HepG2 (cell line): Measurements from ENCODE around the gene TTC39C. TPM values are rescaled to one million over a fixed set of nuclear protein-coding genes. Genes with fewer than 3 reads are reported as not detected.
A peak's percentile ranks its signal among the peaks of the same experiment; 100 is the strongest.

Experiments used
- ATAC-seq: fragments of 200-7000 bp; cut with Tn5 transposase; 3 replicates; pipeline ENCODE4 v1.9.1; 2020; ENCODE audit warnings: mild to moderate bottlenecking, moderate library complexity
- BruUV-seq: library from RNA; stranded (reverse); fragments of 400-500 nt; replicated peaks from 2 replicates; lab custom pipeline; 2021; lab: Mats Ljungman, UMichigan
- CTCF ChIA-PET: fragments of 300-600 bp; formaldehyde crosslinking; extraction: SDS; loops from one replicate; lab custom pipeline; 2021; ENCODE audit warnings: low total read pairs, inconsistent platforms, low intra/inter-chr PET ratio; lab: Yijun Ruan, JAX
- POLR2A ChIA-PET: fragments of 350-600 bp; sonication (Branson Sonifier 250); formaldehyde crosslinking; loops from one replicate; lab custom pipeline; 2020; ENCODE audit warnings: antibody characterized with exemption, inconsistent platforms; lab: Yijun Ruan, JAX
- DNase-seq: peaks from one replicate; pipeline ENCODE4 v3.0.0-alpha.2; 2015; ENCODE audit warnings: low spot score
- FAIRE-seq: peaks from 3 replicates; lab custom pipeline; 2011; peaks lifted over from hg19 to GRCh38; lab: Jason Lieb, UNC
- H2AFZ ChIP-seq: one replicate; pipeline ENCODE4 v1.6.1; 2011; ENCODE audit warnings: low read length, inconsistent platforms
- H3K27ac ChIP-seq: fragments of 300-600 bp; 3 replicates; pipeline ENCODE4 v1.8.0; 2011; ENCODE audit warnings: mixed run types, mild to moderate bottlenecking, mixed read lengths, low read length, inconsistent platforms; ENCODE audit not compliant: insufficient read depth; ENCODE audit errors: extremely low read length
- H3K27me3 ChIP-seq, 2 experiments: fragments of 200-600 bp in 1 of 2; 2 replicates in 1 of 2; 3 replicates in 1 of 2; pipeline versions ENCODE4 v1.6.0 to v1.8.0; 2011; ENCODE audit warnings: low read length in 2 of 2, mild to moderate bottlenecking in 2 of 2, moderate library complexity in 2 of 2, inconsistent platforms in 1 of 2; ENCODE audit not compliant: insufficient read depth in 2 of 2, control insufficient read depth in 1 of 2
- H3K36me3 ChIP-seq, 2 experiments: fragments of 200-600 bp in 1 of 2; replicated peaks in 1 of 2; 2 replicates in 1 of 2; 3 replicates in 1 of 2; pipeline versions ENCODE4 v1.5.1 to v1.8.0; 2011; ENCODE audit warnings: low read length in 2 of 2, inconsistent platforms in 1 of 2; ENCODE audit not compliant: insufficient read depth in 2 of 2, control insufficient read depth in 1 of 2
- H3K4me1 ChIP-seq: 2 replicates; pipeline ENCODE4 v1.5.1; 2012; ENCODE audit warnings: low read length, inconsistent platforms; ENCODE audit not compliant: insufficient read depth
- H3K4me2 ChIP-seq: 2 replicates; pipeline ENCODE4 v1.6.0; 2011; ENCODE audit warnings: low read depth, low read length, inconsistent platforms
- H3K4me3 ChIP-seq, 3 experiments: fragments of 200-600 bp in 1 of 3; sonication (generic), shearing (Covaris generic) in 1 of 3; replicated peaks in 1 of 3; 2 replicates each; pipeline ENCODE4 v1.5.1; 2011 to 2016; ENCODE audit warnings: low read length in 3 of 3, inconsistent platforms in 2 of 3, low read depth in 2 of 3, mild to moderate bottlenecking in 2 of 3, control low read depth in 1 of 3, mixed read lengths in 1 of 3; ENCODE audit not compliant: insufficient read depth in 1 of 3
- H3K79me2 ChIP-seq: one replicate; pipeline ENCODE4 v1.6.1; 2011; ENCODE audit warnings: low read length, inconsistent platforms; ENCODE audit not compliant: insufficient read depth
- H3K9ac ChIP-seq: 2 replicates; pipeline ENCODE4 v1.6.0; 2011; ENCODE audit warnings: mild to moderate bottlenecking, low read depth, low read length, inconsistent platforms; ENCODE audit not compliant: insufficient read depth
- H3K9me3 ChIP-seq: 2 replicates; pipeline ENCODE4 v1.5.1; 2012; ENCODE audit warnings: mild to moderate bottlenecking, low read length
- H4K20me1 ChIP-seq: 2 replicates; pipeline ENCODE4 v1.6.0; 2011; ENCODE audit warnings: inconsistent platforms, mild to moderate bottlenecking, low read length, moderate library complexity; ENCODE audit not compliant: insufficient read depth
- CEBPB ChIP-seq: IDR thresholded peaks from 2 replicates; pipeline ENCODE4 v1.6.1; 2011; ENCODE audit warnings: low read depth, low read length, improper control_type of control experiment, borderline replicate concordance
- CHCHD3 ChIP-seq: sonication (generic); formaldehyde crosslinking; IDR thresholded peaks from 2 replicates; pipeline ENCODE4 v1.8.0; 2022; ENCODE audit warnings: mild to moderate bottlenecking, missing genetic modification reagents, moderate library complexity
- FOSL2 ChIP-seq: sonication (generic); formaldehyde crosslinking; IDR thresholded peaks from 2 replicates; pipeline ENCODE4 v1.4.0; 2020; ENCODE audit warnings: missing genetic modification reagents
- MED1 ChIP-seq: sonication (generic); formaldehyde crosslinking; IDR thresholded peaks from 2 replicates; pipeline ENCODE4 v1.4.0; 2020; ENCODE audit warnings: missing genetic modification reagents
- PITX1 ChIP-seq: sonication (generic); formaldehyde crosslinking; IDR thresholded peaks from 2 replicates; pipeline ENCODE4 v1.5.1; 2020; ENCODE audit warnings: mild to moderate bottlenecking, missing genetic modification reagents
- SAP130 ChIP-seq: IDR thresholded peaks from 2 replicates; pipeline ENCODE4 v1.6.1; 2016; ENCODE audit warnings: low read depth
- SOX13 ChIP-seq, 3 experiments: fragments of 450-650 bp in 1 of 3; sonication (generic) in 1 of 3; formaldehyde crosslinking in 1 of 3; IDR thresholded peaks in 2 of 3; conservative IDR thresholded peaks in 1 of 3; 2 replicates each; pipeline versions ENCODE4 v1.5.0 to v1.6.1; 2016 to 2020; ENCODE audit warnings: antibody characterized with exemption in 1 of 3, mild to moderate bottlenecking in 1 of 3, missing compliant biosample characterization in 1 of 3, missing genetic modification reagents in 1 of 3, moderate library complexity in 1 of 3
- SOX5 ChIP-seq: IDR thresholded peaks from 2 replicates; pipeline ENCODE4 v1.6.1; 2016; ENCODE audit warnings: borderline replicate concordance
- SRF ChIP-seq: IDR thresholded peaks from 2 replicates; pipeline ENCODE4 v1.6.1; 2011; ENCODE audit warnings: mild to moderate bottlenecking, low read depth, low read length, moderate library complexity
- ZKSCAN5 ChIP-seq: sonication (generic); formaldehyde crosslinking; IDR thresholded peaks from 2 replicates; pipeline ENCODE4 v1.5.1; 2020; ENCODE audit warnings: mild to moderate bottlenecking, missing genetic modification reagents
- ZMYM4 ChIP-seq: sonication (generic); formaldehyde crosslinking; IDR thresholded peaks from 2 replicates; pipeline ENCODE4 v1.8.1; 2023; ENCODE audit warnings: mild to moderate bottlenecking, missing genetic modification reagents
- ZNF329 ChIP-seq: sonication (generic); formaldehyde crosslinking; IDR thresholded peaks from 2 replicates; pipeline ENCODE4 v1.9.0; 2021; ENCODE audit warnings: low read depth, mild to moderate bottlenecking, missing genetic modification reagents
- ZNF790 ChIP-seq: sonication (generic); formaldehyde crosslinking; IDR thresholded peaks from 2 replicates; pipeline ENCODE4 v1.8.0; 2022; ENCODE audit warnings: missing genetic modification reagents, mild to moderate bottlenecking, borderline replicate concordance
- ZSCAN31 ChIP-seq: sonication (generic); formaldehyde crosslinking; IDR thresholded peaks from 2 replicates; pipeline ENCODE4 v1.5.0; 2020; ENCODE audit warnings: low read depth, mild to moderate bottlenecking, missing genetic modification reagents
- WGBS: methylation state at CpG from one replicate; pipeline ENCODE4 v1.1.6; 2017; ENCODE audit warnings: low lambda C conversion rate; 5-methylcytosine and 5-hydroxymethylcytosine counted together
- in situ Hi-C: cut with HindIII; loops from 2 replicates; pipeline ENCODE4 v1.10.0; 2017; ENCODE audit warnings: low pct_unique_long_range_greater_than_20kb; ENCODE audit not compliant: extremely low pct_ligation_motif_present
- intact Hi-C: fragments of 100-400 bp; cut with micrococcal nuclease; formaldehyde crosslinking; loops from one replicate; pipeline ENCODE4 v1.10.0; 2022; ENCODE audit not compliant: unreplicated experiment
- polyA plus RNA-seq, 8 experiments: library from polyadenylated mRNA; depleted of rRNA in 3 of 8; stranded (reverse) in 7 of 8; unstranded in 1 of 8; fragments of >200 nt; fragmentation: Illumina TruSeq in 4 of 8; extraction: Trizol in 4 of 8; gene quantifications; 2 replicates each; pipeline versions ENCODE4 v1.2.1 to v1.2.3, GENCODE V29; 2011 to 2016; ENCODE audit warnings: low read depth in 4 of 8, missing spikeins in 1 of 8, mixed read lengths in 1 of 8; ENCODE audit not compliant: insufficient read depth in 1 of 8
- total RNA-seq, 5 experiments: library from RNA; depleted of rRNA; stranded (reverse); fragments of >200 nt; fragmentation: Illumina TruSeq; extraction: Trizol; gene quantifications; 2 replicates each; pipeline ENCODE4 v1.2.3, GENCODE V29; 2016; ENCODE audit warnings: low read depth in 1 of 5
- TF ChIP-seq, protein P1 (sequence below): sonication (generic); formaldehyde crosslinking; IDR thresholded peaks from 2 replicates; pipeline ENCODE4 v1.4.0; 2020; ENCODE audit warnings: missing genetic modification reagents
- TF ChIP-seq, protein P2 (sequence below): sonication (generic); IDR thresholded peaks from 2 replicates; pipeline ENCODE4 v1.6.1; 2016; ENCODE audit warnings: low read depth, borderline replicate concordance
- TF ChIP-seq, protein P3 (sequence below): sonication (generic); formaldehyde crosslinking; IDR thresholded peaks from 2 replicates; pipeline ENCODE4 v1.4.0; 2020; ENCODE audit warnings: missing genetic modification reagents, borderline replicate concordance

Gene TTC39C
- total and polyA plus RNA-seq, 2 of the 13 experiments (the other 11 are each of a cell fraction or from before 2014, with no cell fraction given): 19.1 to 25.9 TPM

DNA sequence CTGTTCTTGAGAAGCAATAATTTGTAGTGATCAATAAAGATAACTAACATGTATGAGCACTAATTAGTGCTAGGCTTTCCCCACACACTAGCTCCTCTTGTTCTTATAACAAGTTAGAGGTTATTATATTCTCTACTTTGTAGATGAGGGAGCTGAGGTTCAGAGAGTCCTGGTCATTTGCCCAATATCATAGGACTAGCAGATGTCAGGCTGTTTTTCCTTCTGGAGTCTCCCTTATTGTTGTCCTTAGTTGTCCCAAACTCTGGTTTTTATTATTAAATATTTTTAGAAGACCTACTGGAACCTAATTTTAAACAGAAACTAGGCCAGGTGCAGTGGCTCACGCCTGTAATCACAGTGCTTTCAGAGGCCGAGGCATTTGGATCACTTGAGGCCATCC is 16.5 kb upstream of the TTC39C start (continued):
- TF ChIP-seq CHCHD3 (CRISPR knock-in tag) (no peak), PITX1 (no peak), ZNF329 (CRISPR knock-in tag) (no peak), CEBPB (no peak)
- TF ChIP-seq, protein P1, sequence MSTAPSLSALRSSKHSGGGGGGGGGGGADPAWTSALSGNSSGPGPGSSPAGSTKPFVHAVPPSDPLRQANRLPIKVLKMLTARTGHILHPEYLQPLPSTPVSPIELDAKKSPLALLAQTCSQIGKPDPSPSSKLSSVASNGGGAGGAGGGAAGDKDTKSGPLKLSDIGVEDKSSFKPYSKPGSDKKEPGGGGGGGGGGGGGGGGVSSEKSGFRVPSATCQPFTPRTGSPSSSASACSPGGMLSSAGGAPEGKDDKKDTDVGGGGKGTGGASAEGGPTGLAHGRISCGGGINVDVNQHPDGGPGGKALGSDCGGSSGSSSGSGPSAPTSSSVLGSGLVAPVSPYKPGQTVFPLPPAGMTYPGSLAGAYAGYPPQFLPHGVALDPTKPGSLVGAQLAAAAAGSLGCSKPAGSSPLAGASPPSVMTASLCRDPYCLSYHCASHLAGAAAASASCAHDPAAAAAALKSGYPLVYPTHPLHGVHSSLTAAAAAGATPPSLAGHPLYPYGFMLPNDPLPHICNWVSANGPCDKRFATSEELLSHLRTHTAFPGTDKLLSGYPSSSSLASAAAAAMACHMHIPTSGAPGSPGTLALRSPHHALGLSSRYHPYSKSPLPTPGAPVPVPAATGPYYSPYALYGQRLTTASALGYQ (CRISPR knock-in tag): no peak
- TF ChIP-seq, all 625 proteins: peak for 0

DNA sequence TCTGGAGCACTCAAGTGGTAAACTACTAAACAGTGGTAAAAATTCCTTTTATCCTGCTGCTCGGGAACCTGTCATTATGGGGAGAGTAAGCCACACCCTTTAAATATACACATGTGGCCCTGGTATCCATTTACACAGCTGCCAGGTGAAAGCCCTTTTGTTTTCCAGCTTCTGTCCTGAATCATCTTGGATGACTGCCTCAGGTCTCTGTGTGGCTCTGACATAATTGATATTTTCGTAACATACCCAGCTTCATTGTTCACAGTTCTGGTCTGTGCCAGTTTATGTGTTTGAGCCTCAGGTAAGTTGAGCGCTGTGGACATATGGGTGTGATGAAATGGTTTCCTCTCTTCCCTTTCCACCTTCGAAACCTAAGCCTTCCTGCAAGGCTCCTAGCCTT is 15.7 kb upstream of the TTC39C start:
- H2AFZ ChIP-seq: no peak overlapping the region
- no peaks in the 10 kb centered on the region for H3K9me3 ChIP-seq
- peak overlapping the region; percentile 26; the same call in 1 of the 2 replicates for H3K4me2 ChIP-seq
- WGBS: 17% methylated on average over 3 of the region's 4 CpGs
- no peak overlapping the region for H3K27ac ChIP-seq
- no peaks in the 10 kb centered on the region for H3K36me3 ChIP-seq
- H4K20me1 ChIP-seq: no peaks in the 10 kb centered on the region
- in situ Hi-C loops: no loop called here
- intact Hi-C loops: loop anchor here (2.0 kb wide), 1 partner anchor 16 kb away; no protein-coding TSS in a partner anchor
- no peak for FAIRE-seq
- BruUV-seq: no TSS peak
- no peak overlapping the region for H3K9ac ChIP-seq
- peak; percentile 55; the same call in 2 of the 3 replicates for ATAC-seq
- no peaks in the 10 kb centered on the region for H3K79me2 ChIP-seq
- ChIA-PET CTCF (no interaction called here), POLR2A (no interaction called here)
- peak; percentile 68 for DNase-seq
- H3K4me1 ChIP-seq: peaks cover 26% of the 10 kb centered on the region
- no peaks in the 10 kb centered on the region; a peak in 1 of 5 replicates for H3K27me3 ChIP-seq
- H3K4me3 ChIP-seq: no peak overlapping the region
- TF ChIP-seq SOX13 (IDR thresholded peaks at IDR 0.05) (no peak), SOX13 (CRISPR knock-in tag; conservative IDR thresholded peaks at IDR 0.05 in 1 of 2, IDR thresholded peaks at IDR 0.05 in 1 of 2) (peak in 1 of 2 experiments; percentile 67; a peak in 1 of 4 replicates), ZNF790 (no peak), FOSL2 (CRISPR knock-in tag) (peak; percentile 28; the same call in 1 of the 2 replicates), SAP130 (CRISPR knock-in tag) (0 out of 2 replicates have a peak, but pooled peaks have one; percentile 23), MED1 (CRISPR knock-in tag) (no peak), ZSCAN31 (CRISPR knock-in tag) (no peak), ZKSCAN5 (no peak), SRF (no peak), ZMYM4 (no peak), SOX5 (CRISPR knock-in tag) (peak; percentile 54; the same call in 1 of the 2 replicates)
- TF ChIP-seq, protein P2, sequence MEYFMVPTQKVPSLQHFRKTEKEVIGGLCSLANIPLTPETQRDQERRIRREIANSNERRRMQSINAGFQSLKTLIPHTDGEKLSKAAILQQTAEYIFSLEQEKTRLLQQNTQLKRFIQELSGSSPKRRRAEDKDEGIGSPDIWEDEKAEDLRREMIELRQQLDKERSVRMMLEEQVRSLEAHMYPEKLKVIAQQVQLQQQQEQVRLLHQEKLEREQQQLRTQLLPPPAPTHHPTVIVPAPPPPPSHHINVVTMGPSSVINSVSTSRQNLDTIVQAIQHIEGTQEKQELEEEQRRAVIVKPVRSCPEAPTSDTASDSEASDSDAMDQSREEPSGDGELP: peak; percentile 55; the same call in 1 of the 2 replicates
- TF ChIP-seq, protein P3, sequence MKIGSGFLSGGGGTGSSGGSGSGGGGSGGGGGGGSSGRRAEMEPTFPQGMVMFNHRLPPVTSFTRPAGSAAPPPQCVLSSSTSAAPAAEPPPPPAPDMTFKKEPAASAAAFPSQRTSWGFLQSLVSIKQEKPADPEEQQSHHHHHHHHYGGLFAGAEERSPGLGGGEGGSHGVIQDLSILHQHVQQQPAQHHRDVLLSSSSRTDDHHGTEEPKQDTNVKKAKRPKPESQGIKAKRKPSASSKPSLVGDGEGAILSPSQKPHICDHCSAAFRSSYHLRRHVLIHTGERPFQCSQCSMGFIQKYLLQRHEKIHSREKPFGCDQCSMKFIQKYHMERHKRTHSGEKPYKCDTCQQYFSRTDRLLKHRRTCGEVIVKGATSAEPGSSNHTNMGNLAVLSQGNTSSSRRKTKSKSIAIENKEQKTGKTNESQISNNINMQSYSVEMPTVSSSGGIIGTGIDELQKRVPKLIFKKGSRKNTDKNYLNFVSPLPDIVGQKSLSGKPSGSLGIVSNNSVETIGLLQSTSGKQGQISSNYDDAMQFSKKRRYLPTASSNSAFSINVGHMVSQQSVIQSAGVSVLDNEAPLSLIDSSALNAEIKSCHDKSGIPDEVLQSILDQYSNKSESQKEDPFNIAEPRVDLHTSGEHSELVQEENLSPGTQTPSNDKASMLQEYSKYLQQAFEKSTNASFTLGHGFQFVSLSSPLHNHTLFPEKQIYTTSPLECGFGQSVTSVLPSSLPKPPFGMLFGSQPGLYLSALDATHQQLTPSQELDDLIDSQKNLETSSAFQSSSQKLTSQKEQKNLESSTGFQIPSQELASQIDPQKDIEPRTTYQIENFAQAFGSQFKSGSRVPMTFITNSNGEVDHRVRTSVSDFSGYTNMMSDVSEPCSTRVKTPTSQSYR (CRISPR knock-in tag): no peak
